HG03439 (cell line): Measurements from ENCODE around the gene CYP26C1.

ENCODE experiments used
- ATAC-seq: cut with Tn5 transposase; IDR thresholded peaks from one replicate; pipeline ENCODE4 v1.9.1; 2021; ENCODE audit warnings: mild to moderate bottlenecking, moderate library complexity; ENCODE audit not compliant: unreplicated experiment

CYP26C1 gene

DNA sequence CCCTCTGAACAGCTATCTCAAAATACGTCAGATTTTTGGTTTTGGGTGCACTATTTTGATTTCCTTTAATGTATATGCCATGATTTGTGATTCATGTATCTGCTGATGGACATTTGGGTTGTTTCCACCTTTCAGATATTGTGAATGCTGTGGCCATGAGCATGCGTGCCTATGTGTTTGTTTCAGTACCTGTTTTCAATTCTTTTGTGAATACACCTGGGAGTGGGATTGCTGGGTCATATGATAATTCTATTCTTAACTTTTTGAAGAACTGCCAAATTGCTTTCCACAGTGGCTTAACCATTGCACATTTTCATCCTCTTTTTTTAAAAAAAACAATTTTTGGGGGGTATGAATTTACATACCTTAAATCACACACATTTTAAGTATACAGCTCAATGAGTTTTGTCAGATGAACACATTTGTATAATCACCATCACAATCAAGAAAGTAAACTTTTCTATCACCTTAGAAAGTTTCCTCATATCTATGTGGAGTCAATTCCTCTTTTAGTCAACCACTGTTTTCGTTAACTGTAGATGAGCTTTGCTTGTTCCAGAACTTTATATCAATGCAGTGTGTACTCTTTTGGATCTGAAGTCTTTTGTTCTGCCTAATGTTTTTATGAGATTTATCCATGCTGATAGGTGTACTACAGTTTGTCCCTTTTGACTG, 50.0 kb downstream of the CYP26C1 start:
- ATAC-seq = no peak

GRCh38 chr10:93113042-93113441, 52.4 kb downstream of the CYP26C1 start:
- no peak for ATAC-seq

DNA sequence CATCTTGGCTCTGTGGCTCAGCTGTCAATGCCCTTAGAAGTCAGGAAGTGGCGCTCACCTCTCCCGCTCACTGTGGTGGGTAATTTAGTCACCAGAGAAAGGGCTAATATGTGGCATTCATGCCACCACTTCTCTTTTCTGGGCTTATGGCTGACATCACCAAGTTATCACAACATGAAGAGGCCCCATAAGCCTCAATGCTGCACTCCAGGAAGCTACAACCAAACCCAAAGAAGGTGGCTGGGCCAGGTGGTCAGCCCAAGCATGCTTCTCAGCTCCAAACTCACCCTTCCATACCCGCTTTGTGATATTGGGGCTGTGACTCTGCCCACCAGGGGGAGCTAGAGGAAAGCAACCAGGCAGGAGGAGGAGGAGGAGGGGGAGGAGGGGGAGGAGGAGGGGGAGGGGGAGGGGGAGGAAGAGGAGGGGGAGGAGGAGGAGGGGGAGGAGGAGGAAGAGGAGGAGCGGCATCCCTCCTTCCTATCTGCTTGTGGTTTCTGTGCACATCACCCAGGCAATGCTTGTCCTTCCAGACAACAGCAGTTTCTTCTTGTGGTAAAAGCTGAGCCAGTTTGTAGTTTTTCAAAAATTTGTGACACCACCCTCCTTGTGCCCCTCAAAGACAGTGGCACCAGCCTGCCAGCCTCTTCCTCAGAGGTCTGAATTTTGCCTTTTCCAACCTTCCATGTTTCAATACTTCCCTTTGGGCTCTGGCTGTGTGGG, 55.2 kb downstream of the CYP26C1 start:
- no peak for ATAC-seq
